SK-N-SH (cell line): ENCODE measurements around the gene SPSB1. TPM values are rescaled to one million over a fixed set of nuclear protein-coding genes. Genes with fewer than 3 reads are reported as not detected.

ENCODE experiments used
- CTCF ChIA-PET: fragments of 300-600, 350-600 bp; formaldehyde crosslinking; extraction: SDS; loops from one replicate; lab custom pipeline; 2021; lab: Yijun Ruan, JAX
- POLR2A ChIA-PET: fragments of 350-600 bp; sonication (Branson Sonifier 250); formaldehyde crosslinking; extraction: SDS; loops from one replicate; lab custom pipeline; 2020; ENCODE audit warnings: antibody characterized with exemption, inconsistent platforms; lab: Yijun Ruan, JAX
- DNase-seq: peaks from one replicate; pipeline ENCODE4 v3.0.0; 2012
- H2AFZ ChIP-seq: fragments of 200-600 bp; sonication (generic); 2 replicates; pipeline ENCODE4 v1.8.1; 2016; ENCODE audit warnings: antibody characterized with exemption, mild to moderate bottlenecking, low read depth
- H3F3A ChIP-seq: fragments of 200-600 bp; sonication (generic); replicated peaks from 2 replicates; pipeline ENCODE3; 2016; ENCODE audit warnings: antibody characterized with exemption, mild to moderate bottlenecking; ENCODE audit not compliant: insufficient read depth
- H3K27ac ChIP-seq, 2 experiments: fragments of 200-500 bp in 1 of 2; fragments of 200-600 bp in 1 of 2; sonication (Bioruptor generic) in 1 of 2; sonication (generic), shearing (Covaris generic) in 1 of 2; 2 replicates each; pipeline versions ENCODE4 v1.5.1 to v1.6.1; 2014 to 2016; ENCODE audit warnings: low read depth in 2 of 2, inconsistent platforms in 1 of 2, low read length in 1 of 2, mild to moderate bottlenecking in 1 of 2, mixed read lengths in 1 of 2
- H3K27me3 ChIP-seq: fragments of 200-600 bp; sonication (generic), shearing (Covaris generic); 2 replicates; pipeline ENCODE4 v1.6.1; 2016; ENCODE audit warnings: mixed run types; ENCODE audit not compliant: insufficient read depth
- H3K36me3 ChIP-seq, 2 experiments: fragments of 200-500 bp in 1 of 2; fragments of 200-600 bp in 1 of 2; sonication (Bioruptor generic) in 1 of 2; sonication (generic) in 1 of 2; replicated peaks in 1 of 2; 2 replicates each; pipeline versions ENCODE3 to v1.5.1; 2014 to 2016; ENCODE audit warnings: low read length in 1 of 2, mild to moderate bottlenecking in 1 of 2; ENCODE audit not compliant: insufficient read depth in 2 of 2, control insufficient read depth in 1 of 2
- H3K4me1 ChIP-seq, 2 experiments: fragments of 200-500 bp in 1 of 2; fragments of 200-600 bp in 1 of 2; sonication (Bioruptor generic) in 1 of 2; sonication (generic), shearing (Covaris generic) in 1 of 2; 2 replicates each; pipeline versions ENCODE4 v1.5.1 to v1.6.1; 2014 to 2016; ENCODE audit warnings: low read depth in 1 of 2, low read length in 1 of 2, mixed run types in 1 of 2; ENCODE audit not compliant: insufficient read depth in 2 of 2, control insufficient read depth in 1 of 2
- H3K4me2 ChIP-seq: fragments of 200-600 bp; sonication (generic), shearing (Covaris generic); 2 replicates; pipeline ENCODE4 v1.6.1; 2017; ENCODE audit warnings: mixed run types
- H3K4me3 ChIP-seq, 2 experiments: fragments of 200-500 bp in 1 of 2; fragments of 200-600 bp in 1 of 2; sonication (Bioruptor generic) in 1 of 2; sonication (generic), shearing (Covaris generic) in 1 of 2; 2 replicates each; pipeline versions ENCODE4 v1.5.1 to v1.8.1; 2014 to 2016; ENCODE audit warnings: low read depth in 2 of 2, inconsistent platforms in 1 of 2, low read length in 1 of 2, mild to moderate bottlenecking in 1 of 2, mixed read lengths in 1 of 2, moderate library complexity in 1 of 2
- H3K79me2 ChIP-seq: fragments of 200-600 bp; sonication (generic); 2 replicates; pipeline ENCODE4 v1.8.1; 2017; ENCODE audit warnings: mild to moderate bottlenecking; ENCODE audit not compliant: insufficient read depth
- H3K9ac ChIP-seq: fragments of 200-600 bp; sonication (generic); 2 replicates; pipeline ENCODE4 v1.6.1; 2017; ENCODE audit warnings: mixed run types
- H3K9me2 ChIP-seq: fragments of 200-600 bp; sonication (generic); 2 replicates; pipeline ENCODE4 v1.6.1; 2017; ENCODE audit warnings: mixed run types
- H3K9me3 ChIP-seq: fragments of 200-600 bp; sonication (generic); 2 replicates; pipeline ENCODE4 v1.6.1; 2017; ENCODE audit warnings: mixed run types, mild to moderate bottlenecking, moderate library complexity
- H4K20me1 ChIP-seq: fragments of 200-600 bp; sonication (generic); 2 replicates; pipeline ENCODE4 v1.6.1; 2017; ENCODE audit warnings: mild to moderate bottlenecking, mixed run types; ENCODE audit not compliant: insufficient read depth
- CHD2 ChIP-seq: fragments of 150-350 bp; IDR thresholded peaks from 2 replicates; pipeline ENCODE4 v1.6.1; 2018; ENCODE audit warnings: low read length; ENCODE audit not compliant: partially characterized antibody
- EP300 ChIP-seq, 2 experiments: IDR thresholded peaks; 2 replicates each; pipeline versions ENCODE4 v1.4.0 to v1.6.1; 2012; ENCODE audit warnings: borderline replicate concordance in 1 of 2, low read depth in 1 of 2, low read length in 1 of 2
- EZH2phosphoT487 ChIP-seq: fragments of 200-600 bp; sonication (generic); IDR thresholded peaks from 2 replicates; pipeline ENCODE4 v1.6.1; 2017; ENCODE audit warnings: low read depth, mixed run types, mild to moderate bottlenecking, antibody characterized with exemption, moderate library complexity, borderline replicate concordance
- FOSL2 ChIP-seq: IDR thresholded peaks from 2 replicates; pipeline ENCODE4 v1.4.0; 2012; ENCODE audit warnings: low read depth, mild to moderate bottlenecking, moderate library complexity, borderline replicate concordance
- FOXJ3 ChIP-seq: sonication (generic); formaldehyde crosslinking; IDR thresholded peaks from 2 replicates; pipeline ENCODE4 v1.5.1; 2020; ENCODE audit warnings: mild to moderate bottlenecking, missing genetic modification reagents
- FOXM1 ChIP-seq: IDR thresholded peaks from 2 replicates; pipeline ENCODE4 v1.4.0; 2012; ENCODE audit warnings: low read depth, mild to moderate bottlenecking
- GABPA ChIP-seq: IDR thresholded peaks from 2 replicates; pipeline ENCODE4 v1.4.0; 2012; ENCODE audit warnings: low read depth, mild to moderate bottlenecking
- GATA2 ChIP-seq: sonication (generic); formaldehyde crosslinking; IDR thresholded peaks from 2 replicates; pipeline ENCODE4 v1.5.0; 2020; ENCODE audit warnings: mild to moderate bottlenecking, missing genetic modification reagents
- JUND ChIP-seq: IDR thresholded peaks from 2 replicates; pipeline ENCODE4 v1.4.0; 2012
- MXI1 ChIP-seq: IDR thresholded peaks from 2 replicates; pipeline ENCODE4 v1.6.1; 2012; ENCODE audit warnings: mild to moderate bottlenecking, low read depth, low read length, improper control_type of control experiment
- NRF1 ChIP-seq: IDR thresholded peaks from 2 replicates; pipeline ENCODE4 v1.6.1; 2012; ENCODE audit warnings: low read depth, mild to moderate bottlenecking, low read length
- POLR2AphosphoS5 ChIP-seq: IDR thresholded peaks from 2 replicates; pipeline ENCODE4 v1.6.1; 2012; ENCODE audit warnings: low read depth, low read length
- RAD21 ChIP-seq: IDR thresholded peaks from 2 replicates; pipeline ENCODE4 v1.6.1; 2012; ENCODE audit warnings: mild to moderate bottlenecking, low read length
- RCOR1 ChIP-seq: fragments of 150-350 bp; IDR thresholded peaks from 2 replicates; pipeline ENCODE4 v1.6.1; 2017; ENCODE audit warnings: antibody characterized with exemption, low read length
- RFX5 ChIP-seq: IDR thresholded peaks from 2 replicates; pipeline ENCODE4 v1.6.1; 2012; ENCODE audit warnings: mild to moderate bottlenecking, improper control_type of control experiment, low read length
- SIN3A ChIP-seq: IDR thresholded peaks from 2 replicates; pipeline ENCODE4 v1.6.1; 2012; ENCODE audit warnings: low read depth, mild to moderate bottlenecking, low read length, moderate library complexity, borderline replicate concordance
- SMC3 ChIP-seq: IDR thresholded peaks from 2 replicates; pipeline ENCODE4 v1.6.1; 2012; ENCODE audit warnings: low read depth, low read length, improper control_type of control experiment
- TAF1 ChIP-seq: IDR thresholded peaks from 2 replicates; pipeline ENCODE4 v1.6.1; 2012; ENCODE audit warnings: low read depth, mild to moderate bottlenecking, low read length, moderate library complexity, borderline replicate concordance
- TCF12 ChIP-seq: IDR thresholded peaks from 2 replicates; pipeline ENCODE4 v1.4.0; 2012
- YY1 ChIP-seq: IDR thresholded peaks from 2 replicates; pipeline ENCODE4 v1.4.0; 2012; ENCODE audit warnings: low read depth, mild to moderate bottlenecking
- WGBS: methylation state at CpG from one replicate; pipeline ENCODE4 v1.1.6; 2017; ENCODE audit warnings: low lambda C conversion rate; 5-methylcytosine and 5-hydroxymethylcytosine counted together
- polyA plus RNA-seq, 3 experiments: library from polyadenylated mRNA; depleted of rRNA; stranded (reverse); fragments of >200 nt; gene quantifications; 2 replicates each; pipeline ENCODE4 v1.2.3, GENCODE V29; 2012
- TF ChIP-seq, protein P1 (sequence below): IDR thresholded peaks from 2 replicates; pipeline ENCODE4; 2012
- TF ChIP-seq, protein P2 (sequence below): IDR thresholded peaks from 2 replicates; pipeline ENCODE4 v1.4.0; 2012; ENCODE audit warnings: low read depth, borderline replicate concordance
- TF ChIP-seq, protein P3 (sequence below): IDR thresholded peaks from 2 replicates; pipeline ENCODE4 v1.4.0; 2012; ENCODE audit warnings: low read depth, borderline replicate concordance
- TF ChIP-seq, protein P4 (sequence below): IDR thresholded peaks from 2 replicates; pipeline ENCODE4 v1.4.0; 2012; ENCODE audit warnings: low read depth

SPSB1 gene
- polyA plus RNA-seq, 1 of the 3 experiments (the other 2 are of a cell fraction) = 9.2 TPM

DNA sequence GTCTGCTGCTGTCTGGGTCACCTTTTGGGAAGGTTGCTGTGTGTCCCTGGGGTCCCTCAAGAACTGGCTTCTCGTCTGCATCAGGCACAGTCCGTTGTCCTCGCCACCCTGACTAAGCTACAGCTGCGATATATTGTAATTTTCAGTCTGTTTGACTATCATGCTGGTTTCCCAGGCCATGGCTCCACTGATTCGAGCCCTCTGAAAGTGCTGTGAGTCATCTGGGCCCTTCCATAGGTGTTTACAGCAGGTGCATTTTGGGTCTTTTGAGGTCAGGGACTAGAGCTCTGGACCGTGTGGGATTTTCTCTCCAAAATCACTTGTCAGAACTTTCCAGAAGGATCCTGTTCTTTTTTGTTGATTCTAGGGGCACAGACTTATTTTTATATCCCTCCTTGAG, 52.8 kb downstream of the SPSB1 start (continued):
- TF ChIP-seq, protein P1, sequence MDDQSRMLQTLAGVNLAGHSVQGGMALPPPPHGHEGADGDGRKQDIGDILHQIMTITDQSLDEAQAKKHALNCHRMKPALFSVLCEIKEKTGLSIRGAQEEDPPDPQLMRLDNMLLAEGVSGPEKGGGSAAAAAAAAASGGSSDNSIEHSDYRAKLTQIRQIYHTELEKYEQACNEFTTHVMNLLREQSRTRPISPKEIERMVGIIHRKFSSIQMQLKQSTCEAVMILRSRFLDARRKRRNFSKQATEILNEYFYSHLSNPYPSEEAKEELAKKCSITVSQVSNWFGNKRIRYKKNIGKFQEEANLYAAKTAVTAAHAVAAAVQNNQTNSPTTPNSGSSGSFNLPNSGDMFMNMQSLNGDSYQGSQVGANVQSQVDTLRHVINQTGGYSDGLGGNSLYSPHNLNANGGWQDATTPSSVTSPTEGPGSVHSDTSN = no peak
- no peak for TF ChIP-seq FOSL2
- TF ChIP-seq JUND = no peak
- TF ChIP-seq EP300 (IDR thresholded peaks at IDR 0.05; ENCODE audit: borderline replicate concordance in 1 of 2, low read depth in 1 of 2, low read length in 1 of 2) = no peak
- TF ChIP-seq, protein P2, sequence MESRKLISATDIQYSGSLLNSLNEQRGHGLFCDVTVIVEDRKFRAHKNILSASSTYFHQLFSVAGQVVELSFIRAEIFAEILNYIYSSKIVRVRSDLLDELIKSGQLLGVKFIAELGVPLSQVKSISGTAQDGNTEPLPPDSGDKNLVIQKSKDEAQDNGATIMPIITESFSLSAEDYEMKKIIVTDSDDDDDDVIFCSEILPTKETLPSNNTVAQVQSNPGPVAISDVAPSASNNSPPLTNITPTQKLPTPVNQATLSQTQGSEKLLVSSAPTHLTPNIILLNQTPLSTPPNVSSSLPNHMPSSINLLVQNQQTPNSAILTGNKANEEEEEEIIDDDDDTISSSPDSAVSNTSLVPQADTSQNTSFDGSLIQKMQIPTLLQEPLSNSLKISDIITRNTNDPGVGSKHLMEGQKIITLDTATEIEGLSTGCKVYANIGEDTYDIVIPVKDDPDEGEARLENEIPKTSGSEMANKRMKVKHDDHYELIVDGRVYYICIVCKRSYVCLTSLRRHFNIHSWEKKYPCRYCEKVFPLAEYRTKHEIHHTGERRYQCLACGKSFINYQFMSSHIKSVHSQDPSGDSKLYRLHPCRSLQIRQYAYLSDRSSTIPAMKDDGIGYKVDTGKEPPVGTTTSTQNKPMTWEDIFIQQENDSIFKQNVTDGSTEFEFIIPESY = no peak
- TF ChIP-seq GABPA = no peak

DNA sequence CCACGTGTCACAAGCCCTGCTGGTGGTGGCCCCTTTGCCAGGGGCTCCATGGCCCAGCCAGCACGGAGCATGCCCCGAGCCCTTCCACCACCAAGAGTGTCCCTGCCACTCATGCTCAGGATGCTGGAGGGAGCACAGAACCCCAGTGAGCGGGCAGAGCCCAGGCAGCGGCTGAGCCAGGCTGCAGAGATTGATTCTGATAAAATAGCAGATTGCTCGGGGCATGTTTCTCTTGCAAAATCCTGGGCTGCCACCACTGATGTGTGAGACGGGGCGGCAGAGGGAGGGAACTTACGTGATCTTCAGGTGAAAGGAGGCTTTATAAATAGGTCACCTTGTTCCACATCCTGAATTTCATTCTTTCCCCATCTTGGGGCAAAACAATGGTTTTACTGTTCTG, 53.2 kb downstream of the SPSB1 start:
- Histone ChIP-seq H3K79me2 (0 out of 2 replicates have a peak, but pooled peaks cover 2% of the 10 kb centered on the region), H3K4me1 (peaks cover 0 to 17% of the 10 kb centered on the region in 2 experiments; a peak in 1 of 4 replicates), H3K9me2 (no peaks in the 10 kb centered on the region), H3K4me3 (no peak overlapping the region), H3K36me3 (no peaks in the 10 kb centered on the region), H3K9ac (no peak overlapping the region), H4K20me1 (peaks cover 17% of the 10 kb centered on the region), H3K9me3 (no peaks in the 10 kb centered on the region), H3K27me3 (no peaks in the 10 kb centered on the region), H3K4me2 (no peak overlapping the region), H2AFZ (no peak overlapping the region), H3K27ac (no peak overlapping the region), H3F3A (no peaks in the 10 kb centered on the region)
- WGBS = 62% methylated on average over 7 of the region's 9 CpGs
- CTCF ChIA-PET = interaction anchor here (1.1 kb wide), 1 partner anchor 37 kb away, joined by 3 read pairs; no protein-coding TSS in a partner anchor
- DNase-seq = peak; percentile 88
- POLR2A ChIA-PET = no interaction called here
- TF ChIP-seq NRF1 (no peak), RCOR1 (peak; percentile 60; the same call in 1 of the 2 replicates), FOSL2 (no peak), MXI1 (peak; percentile 45; the same call in 1 of the 2 replicates), GATA2 (CRISPR knock-in tag) (peak; percentile 90), CHD2 (peak; percentile 27), EZH2phosphoT487 (no peak), FOXJ3 (CRISPR knock-in tag) (no peak), EP300 (IDR thresholded peaks at IDR 0.05; ENCODE audit: borderline replicate concordance in 1 of 2, low read depth in 1 of 2, low read length in 1 of 2) (0 out of 4 replicates have a peak, but pooled peaks of 1 of the 2 experiments have one; percentile 12), SMC3 (no peak), TAF1 (no peak), POLR2AphosphoS5 (no peak), RFX5 (no peak), RAD21 (peak; percentile 31), YY1 (no peak), SIN3A (no peak), TCF12 (no peak), FOXM1 (no peak)
- TF ChIP-seq, protein P3, sequence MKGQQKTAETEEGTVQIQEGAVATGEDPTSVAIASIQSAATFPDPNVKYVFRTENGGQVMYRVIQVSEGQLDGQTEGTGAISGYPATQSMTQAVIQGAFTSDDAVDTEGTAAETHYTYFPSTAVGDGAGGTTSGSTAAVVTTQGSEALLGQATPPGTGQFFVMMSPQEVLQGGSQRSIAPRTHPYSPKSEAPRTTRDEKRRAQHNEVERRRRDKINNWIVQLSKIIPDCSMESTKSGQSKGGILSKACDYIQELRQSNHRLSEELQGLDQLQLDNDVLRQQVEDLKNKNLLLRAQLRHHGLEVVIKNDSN = no peak
- TF ChIP-seq, protein P4, sequence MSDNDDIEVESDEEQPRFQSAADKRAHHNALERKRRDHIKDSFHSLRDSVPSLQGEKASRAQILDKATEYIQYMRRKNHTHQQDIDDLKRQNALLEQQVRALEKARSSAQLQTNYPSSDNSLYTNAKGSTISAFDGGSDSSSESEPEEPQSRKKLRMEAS = no peak
- TF ChIP-seq, protein P1 = no peak
